ENCODE results near the gene NBL1. TPM values are rescaled to one million over a fixed set of nuclear protein-coding genes. Genes with fewer than 3 reads are reported as not detected.
"Not testable (repeated sequence)": the region's sequence is repeated elsewhere in the genome, so short reads cannot be mapped to it uniquely, and the experiment has no call there.

Gene NBL1
- total RNA-seq, 1 donor from 2014 or later = 69.9 TPM

DNA sequence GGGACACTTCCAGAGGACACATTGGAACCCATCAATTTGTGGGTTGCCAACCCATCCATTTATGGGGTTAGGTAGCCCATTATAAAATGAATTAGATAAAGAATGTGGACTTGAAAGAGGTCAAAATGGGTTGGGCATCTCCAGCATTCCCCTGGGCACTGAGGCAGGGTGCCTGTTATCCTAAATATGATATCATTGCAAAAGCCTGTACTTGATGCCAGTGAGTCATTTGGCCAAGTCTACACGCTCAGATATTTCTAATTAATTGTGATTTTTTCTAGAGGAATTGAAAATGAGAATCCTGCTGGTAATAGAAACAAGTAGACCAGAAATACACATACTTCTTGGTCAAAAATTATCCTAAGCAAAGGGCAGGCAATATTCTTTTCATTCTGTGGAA is 21.9 kb upstream of the NBL1 start:
- H3K4me1 Mint-ChIP-seq (ENCODE audit: unreplicated experiment) = peaks cover 42% of the 10 kb centered on the region
- no peaks in the 10 kb centered on the region for H3K27me3 Mint-ChIP-seq
- H3K27ac Mint-ChIP-seq = no peak overlapping the region
- no peak for TF ChIP-seq CTCF (conservative IDR thresholded peaks at IDR 0.05)
- H3K36me3 Mint-ChIP-seq = peaks cover 25% of the 10 kb centered on the region
- no peaks in the 10 kb centered on the region for H3K9me3 Mint-ChIP-seq
- no peak overlapping the region for H3K4me3 Mint-ChIP-seq
- DNase-seq (ENCODE audit: extremely low spot score, unreplicated experiment) = no peak

DNA sequence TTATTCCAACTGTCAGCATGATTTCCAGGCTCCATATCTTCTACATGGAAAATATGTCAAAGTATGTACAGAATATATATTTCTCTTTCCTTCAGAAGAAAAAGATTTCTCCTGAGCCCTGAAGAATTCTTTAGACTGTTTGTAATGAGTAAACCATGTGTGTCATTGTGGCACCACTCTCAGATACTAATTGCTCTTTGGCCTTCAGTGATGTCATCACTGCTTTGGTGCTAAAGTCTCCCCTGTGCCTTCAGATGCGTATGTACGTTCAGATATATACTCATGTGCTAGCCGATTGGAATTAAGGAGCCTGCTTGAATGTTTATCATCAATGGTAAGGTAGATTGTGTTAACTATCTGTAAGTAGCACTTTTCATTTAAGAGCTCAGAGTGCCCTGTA is 20.6 kb upstream of the NBL1 start:
- DNase-seq (ENCODE audit: extremely low spot score, unreplicated experiment) = no peak
- no peak for TF ChIP-seq CTCF (conservative IDR thresholded peaks at IDR 0.05)
- H3K27ac Mint-ChIP-seq = no peak overlapping the region
- H3K36me3 Mint-ChIP-seq = peaks cover 28% of the 10 kb centered on the region
- H3K4me3 Mint-ChIP-seq = no peak overlapping the region
- no peaks in the 10 kb centered on the region for H3K27me3 Mint-ChIP-seq
- peaks cover 36% of the 10 kb centered on the region for H3K4me1 Mint-ChIP-seq (ENCODE audit: unreplicated experiment)
- no peaks in the 10 kb centered on the region for H3K9me3 Mint-ChIP-seq

DNA sequence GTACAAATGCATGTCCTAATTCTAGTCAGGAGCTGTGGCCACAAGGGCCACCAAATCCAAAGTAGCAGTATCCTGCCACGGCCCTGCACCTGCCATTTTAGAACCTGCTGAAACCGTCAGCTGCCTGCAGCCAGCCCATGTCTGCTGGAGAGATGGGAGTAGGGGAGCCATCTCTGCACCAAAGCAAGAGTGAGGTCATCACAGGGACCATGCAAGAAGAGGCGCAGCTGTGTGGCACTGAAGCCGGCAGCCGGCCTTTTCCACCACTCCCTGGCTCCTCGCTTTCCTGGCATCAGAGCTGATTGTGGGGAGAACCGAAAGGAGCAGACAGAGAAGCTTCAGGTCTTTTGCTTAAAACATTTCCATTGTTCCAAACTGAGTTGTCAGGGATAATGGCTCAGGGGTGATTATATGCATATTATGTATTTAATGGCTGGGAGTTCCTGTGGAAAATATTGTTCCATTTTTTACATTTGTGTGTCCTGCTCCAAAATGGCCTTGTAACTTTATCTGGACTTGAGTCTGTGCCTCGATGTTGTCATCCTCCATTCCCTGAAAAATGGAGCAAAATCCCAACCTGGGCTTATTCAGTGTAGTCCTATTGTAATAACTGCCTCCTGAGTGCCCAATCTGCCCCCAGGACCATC is 18.7 kb upstream of the NBL1 start:
- H3K36me3 Mint-ChIP-seq = peaks cover 30% of the 10 kb centered on the region

DNA sequence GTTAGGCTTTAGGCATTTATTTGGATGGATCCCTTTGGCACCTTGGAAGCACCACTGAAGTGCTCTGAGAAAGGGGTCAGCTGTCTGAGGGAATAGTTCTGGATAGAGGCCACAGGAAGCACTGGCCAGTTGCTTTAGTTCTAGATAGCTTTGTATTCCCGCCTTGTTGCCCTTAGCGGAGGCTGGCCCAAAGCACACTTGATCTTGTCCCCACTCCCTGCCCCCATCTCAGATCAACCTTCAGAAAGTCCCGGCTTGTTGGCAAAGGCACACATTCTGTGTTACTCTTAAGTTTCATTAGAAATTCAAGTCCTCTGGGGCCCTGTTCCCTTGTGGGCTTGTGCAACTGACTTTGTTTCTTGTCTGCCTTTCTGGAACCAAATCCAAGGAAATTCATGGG is 15.2 kb upstream of the NBL1 start:
- no peak overlapping the region for H3K27ac Mint-ChIP-seq
- no peak overlapping the region for H3K4me3 Mint-ChIP-seq

More for the DNA sequence above, 18.7 kb upstream of the NBL1 start:
- TF ChIP-seq CTCF (conservative IDR thresholded peaks at IDR 0.05) = no peak
- no peak for DNase-seq (ENCODE audit: extremely low spot score, unreplicated experiment)
- no peak overlapping the region for H3K4me3 Mint-ChIP-seq
- H3K4me1 Mint-ChIP-seq (ENCODE audit: unreplicated experiment) = peaks cover 25% of the 10 kb centered on the region
- H3K27ac Mint-ChIP-seq = no peak overlapping the region
- H3K9me3 Mint-ChIP-seq = no peaks in the 10 kb centered on the region
- no peaks in the 10 kb centered on the region for H3K27me3 Mint-ChIP-seq

GRCh38 chr1:19629357-19629756 is 14.8 kb upstream of the NBL1 start:
- Mint-ChIP-seq H3K9me3 (no peaks in the 10 kb centered on the region), H3K36me3 (peaks cover 17% of the 10 kb centered on the region), H3K27ac (no peak overlapping the region), H3K27me3 (no peaks in the 10 kb centered on the region), H3K4me1 (ENCODE audit: unreplicated experiment) (peaks cover 20% of the 10 kb centered on the region), H3K4me3 (no peak overlapping the region)
- DNase-seq (ENCODE audit: extremely low spot score, unreplicated experiment) = no peak
- no peak for TF ChIP-seq CTCF (conservative IDR thresholded peaks at IDR 0.05)

More for the DNA sequence above, 15.2 kb upstream of the NBL1 start:
- H3K4me1 Mint-ChIP-seq (ENCODE audit: unreplicated experiment) = peaks cover 20% of the 10 kb centered on the region
- TF ChIP-seq CTCF (conservative IDR thresholded peaks at IDR 0.05) = no peak
- DNase-seq (ENCODE audit: extremely low spot score, unreplicated experiment) = no peak
- H3K36me3 Mint-ChIP-seq = peaks cover 17% of the 10 kb centered on the region
- no peaks in the 10 kb centered on the region for H3K9me3 Mint-ChIP-seq
- no peaks in the 10 kb centered on the region for H3K27me3 Mint-ChIP-seq

GRCh38 chr1:19630192-19630591 is 13.9 kb upstream of the NBL1 start:
- H3K4me1 Mint-ChIP-seq (ENCODE audit: unreplicated experiment) = peaks cover 20% of the 10 kb centered on the region
- H3K27me3 Mint-ChIP-seq; H3K9me3 Mint-ChIP-seq; DNase-seq (ENCODE audit: extremely low spot score, unreplicated experiment): not testable (repeated sequence)
- H3K4me3 Mint-ChIP-seq = peak overlapping the region; percentile 38
- peak overlapping the region; percentile 68 for H3K27ac Mint-ChIP-seq
- peaks cover 17% of the 10 kb centered on the region for H3K36me3 Mint-ChIP-seq
